Activated B cell treated with CpG ODN at 0.5 μM for 24 hours (primary cell): ENCODE results near the gene GPA33. TPM values are rescaled to one million over a fixed set of nuclear protein-coding genes. Genes with fewer than 3 reads are reported as not detected.

Source experiments
- ATAC-seq: fragments of 200-7000 bp; cut with Tn5 transposase; one replicate; pipeline ENCODE4 v1.10.0; 2021; ENCODE audit warnings: low read depth, mild to moderate bottlenecking, moderate library complexity
- CTCF ChIA-PET: fragments of 350-600 bp; sonication (Branson Sonifier 250); formaldehyde crosslinking; loops from one replicate; lab custom pipeline; 2021; ENCODE audit warnings: antibody characterized with exemption; lab: Charles Lee
- POLR2A ChIA-PET: fragments of 350-600 bp; sonication (Branson Sonifier 250); formaldehyde crosslinking; loops from one replicate; lab custom pipeline; 2021; ENCODE audit warnings: antibody characterized with exemption; lab: Charles Lee
- DNase-seq: peaks from one replicate; pipeline ENCODE4 v3.0.0; 2022
- H3K27ac Mint-ChIP-seq: one replicate; pipeline ENCODE4 v1.8.0; 2020; ENCODE audit warnings: mixed read lengths
- H3K27me3 Mint-ChIP-seq: one replicate; pipeline ENCODE4 v1.8.0; 2021; ENCODE audit warnings: mixed read lengths
- H3K36me3 Mint-ChIP-seq: one replicate; pipeline ENCODE4 v1.8.0; 2021; ENCODE audit warnings: low read depth, mixed read lengths
- H3K4me1 Mint-ChIP-seq: one replicate; pipeline ENCODE4 v1.8.0; 2021; ENCODE audit warnings: mixed read lengths
- H3K4me3 Mint-ChIP-seq: one replicate; pipeline ENCODE4 v1.8.0; 2020; ENCODE audit warnings: mild to moderate bottlenecking, mixed read lengths
- H3K9me3 Mint-ChIP-seq: one replicate; pipeline ENCODE4 v1.8.0; 2020; ENCODE audit warnings: mixed read lengths
- CTCF ChIP-seq: fragments of 200-600 bp; IDR thresholded peaks from one replicate; pipeline ENCODE4 v1.8.0; 2022; ENCODE audit warnings: antibody characterized with exemption, mild to moderate bottlenecking
- intact Hi-C: fragments of 100-400 bp; cut with micrococcal nuclease; formaldehyde crosslinking; loops from one replicate; pipeline ENCODE4 v1.15.1; 2024
- total RNA-seq: library from RNA; stranded (reverse); gene quantifications from 2 replicates; pipeline ENCODE4 v1.2.3, GENCODE V29; 2022

The GPA33 gene
- total RNA-seq, 1 donor from 2014 or later, result not detected

- no peaks in the 10 kb centered on the region for H3K36me3 Mint-ChIP-seq
- CTCF ChIA-PET, result no interaction called here
- H3K4me3 Mint-ChIP-seq, result peak overlapping the region; percentile 72
Measured at GRCh38 chr1:167105271-167106118, 15.3 kb upstream of the GPA33 start.

GRCh38 chr1:167104256-167104633 is 14.1 kb upstream of the GPA33 start:
- no peaks in the 10 kb centered on the region for H3K36me3 Mint-ChIP-seq
- peak overlapping the region; percentile 72 for H3K4me3 Mint-ChIP-seq
- no peak for TF ChIP-seq CTCF
- ChIA-PET CTCF (interaction anchor here (1.2 kb wide), 1 partner anchor 12 kb away, joined by 3 read pairs; no protein-coding TSS in a partner anchor), POLR2A (interaction anchor here (1.5 to 1.9 kb wide), 2 partner anchors 116 to 265 kb away, joined by 5 to 9 read pairs; partner anchors contain the start of genes POGK and POU2F1)
- DNase-seq (no peak), ATAC-seq (no peak)
- peak overlapping the region; percentile 30 for H3K27ac Mint-ChIP-seq
- intact Hi-C loops, result no loop called here
- H3K4me1 Mint-ChIP-seq, result peaks cover 39% of the 10 kb centered on the region
- H3K9me3 Mint-ChIP-seq, result no peaks in the 10 kb centered on the region
- peaks cover 17% of the 10 kb centered on the region for H3K27me3 Mint-ChIP-seq

More at GRCh38 chr1:167105271-167106118, 15.3 kb upstream of the GPA33 start:
- DNase-seq (no peak), ATAC-seq (peak; percentile 28)
- TF ChIP-seq CTCF, result no peak
- intact Hi-C loops, result no loop called here
- Mint-ChIP-seq H3K27me3 (peaks cover 11% of the 10 kb centered on the region), H3K4me1 (peaks cover 45% of the 10 kb centered on the region), H3K27ac (peak overlapping the region; percentile 36), H3K9me3 (peaks cover 6% of the 10 kb centered on the region)
- POLR2A ChIA-PET, result interaction anchor here (0.7 to 1.5 kb wide), 3 partner anchors 12 to 1318 kb away, joined by 5 to 9 read pairs (median 7); partner anchors contain the start of gene POU2F1

DNA sequence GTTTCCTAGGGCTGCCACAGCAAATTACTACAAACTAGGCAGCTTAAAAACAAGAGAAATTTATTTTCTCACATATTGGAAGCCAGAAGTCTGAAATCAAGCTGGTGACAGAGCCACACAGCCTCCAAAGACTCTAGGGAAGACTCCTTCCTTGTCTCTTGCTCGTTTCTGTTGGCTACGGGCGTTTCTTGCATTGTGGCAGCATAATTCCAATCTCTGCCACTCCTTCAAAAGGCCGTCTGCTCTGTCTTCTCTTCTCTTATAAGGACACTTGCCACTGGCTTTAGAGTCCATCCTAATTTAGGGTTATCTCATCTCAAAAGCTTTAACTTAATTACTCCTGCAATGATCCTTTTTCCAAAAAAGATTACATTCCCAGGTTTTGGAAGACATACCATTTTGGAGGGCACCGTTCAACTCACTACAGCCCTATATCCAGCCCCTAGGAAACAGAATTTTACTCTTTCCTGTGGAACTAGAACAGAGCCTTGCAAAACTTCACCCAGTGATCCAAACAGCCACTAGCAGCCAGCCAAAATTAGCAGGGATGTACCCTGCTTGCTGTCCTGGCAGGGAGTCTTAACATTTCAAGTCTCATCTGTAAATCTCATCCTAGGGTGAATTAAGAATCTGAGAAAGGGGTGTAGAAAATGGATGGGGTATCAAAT is 12.9 kb upstream of the GPA33 start:
- H3K27me3 Mint-ChIP-seq, result peaks cover 18% of the 10 kb centered on the region
- no peaks in the 10 kb centered on the region for H3K9me3 Mint-ChIP-seq
- no peak overlapping the region for H3K27ac Mint-ChIP-seq
- H3K4me3 Mint-ChIP-seq, result no peak overlapping the region
- POLR2A ChIA-PET, result interaction anchor here (1.9 kb wide), 1 partner anchor 264 kb away, joined by 5 read pairs; the partner anchor contains the start of gene POGK
- peaks cover 30% of the 10 kb centered on the region for H3K4me1 Mint-ChIP-seq
- H3K36me3 Mint-ChIP-seq, result no peaks in the 10 kb centered on the region
- TF ChIP-seq CTCF, result no peak
- ATAC-seq (no peak), DNase-seq (no peak)
- CTCF ChIA-PET, result no interaction called here
- intact Hi-C loops, result no loop called here

DNA sequence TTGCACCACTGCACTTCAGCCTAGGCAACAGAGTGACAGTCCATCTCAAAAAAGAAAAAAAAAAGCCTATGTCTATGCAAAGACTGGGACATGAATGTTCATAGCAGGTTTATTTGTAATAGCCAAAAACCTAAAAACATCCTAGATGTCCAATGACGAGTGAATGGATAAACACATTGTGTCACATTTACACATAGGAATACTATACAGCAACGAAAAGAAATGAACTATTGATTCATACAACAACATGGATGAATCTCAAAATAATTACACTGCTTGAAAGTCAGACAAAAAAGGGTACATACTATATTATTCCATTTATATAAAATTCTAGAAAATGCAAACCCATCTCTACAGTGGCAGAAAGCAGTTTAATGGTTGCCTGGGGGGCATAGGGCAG is 11.6 kb upstream of the GPA33 start:
- ChIA-PET CTCF (no interaction called here), POLR2A (no interaction called here)
- intact Hi-C loops, result no loop called here
- no peak overlapping the region for H3K27ac Mint-ChIP-seq
- TF ChIP-seq CTCF, result no peak
- ATAC-seq, result no peak
- no peaks in the 10 kb centered on the region for H3K36me3 Mint-ChIP-seq
- no peak for DNase-seq
- H3K27me3 Mint-ChIP-seq, result peaks cover 18% of the 10 kb centered on the region
- no peaks in the 10 kb centered on the region for H3K9me3 Mint-ChIP-seq
- peaks cover 30% of the 10 kb centered on the region for H3K4me1 Mint-ChIP-seq
- H3K4me3 Mint-ChIP-seq, result no peak overlapping the region

GRCh38 chr1:167100730-167101129 is 10.6 kb upstream of the GPA33 start:
- no peak for TF ChIP-seq CTCF
- intact Hi-C loops, result no loop called here

More at GRCh38 chr1:167100730-167101129, 10.6 kb upstream of the GPA33 start:
- H3K4me3 Mint-ChIP-seq, result no peak overlapping the region
- ChIA-PET CTCF (no interaction called here), POLR2A (no interaction called here)
- no peak for DNase-seq
- peaks cover 18% of the 10 kb centered on the region for H3K27me3 Mint-ChIP-seq
- H3K9me3 Mint-ChIP-seq, result no peaks in the 10 kb centered on the region
- H3K27ac Mint-ChIP-seq, result no peak overlapping the region
- ATAC-seq, result no peak
- peaks cover 29% of the 10 kb centered on the region for H3K4me1 Mint-ChIP-seq
- no peaks in the 10 kb centered on the region for H3K36me3 Mint-ChIP-seq
